Measurements from ENCODE around the gene TBC1D7.
"Not testable (repeated sequence)": the region's sequence is repeated elsewhere in the genome, so short reads cannot be mapped to it uniquely, and the experiment has no call there.

Gene TBC1D7

GRCh38 chr6:13355999-13356785, 27.9 kb upstream of the TBC1D7 start:
- DNase-seq: no peak

- peak; percentile 83 for DNase-seq
These were observed 27.0 kb upstream of the TBC1D7 start for GRCh38 chr6:13355043-13355945.

- peak; percentile 72 for DNase-seq
These were observed 26.1 kb upstream of the TBC1D7 start for GRCh38 chr6:13354331-13355042.

- DNase-seq: no peak
These were observed 23.8 kb upstream of the TBC1D7 start for GRCh38 chr6:13352165-13352564.

GRCh38 chr6:13351271-13351670, 22.9 kb upstream of the TBC1D7 start:
- peak; percentile 94 for DNase-seq

GRCh38 chr6:13349811-13350506, 21.6 kb upstream of the TBC1D7 start:
- no peak for DNase-seq

GRCh38 chr6:13348334-13349113, 20.2 kb upstream of the TBC1D7 start:
- no peak for DNase-seq

GRCh38 chr6:13346245-13346644, 17.9 kb upstream of the TBC1D7 start:
- no peak for DNase-seq

GRCh38 chr6:13342414-13343019, 14.2 kb upstream of the TBC1D7 start:
- no peak for DNase-seq

- DNase-seq: no peak
These were observed 11.7 kb upstream of the TBC1D7 start for GRCh38 chr6:13339863-13340630.

- DNase-seq: no peak
These were observed 9.7 kb upstream of the TBC1D7 start for GRCh38 chr6:13338038-13338437.

- DNase-seq: peak; percentile 92
These were observed 8.2 kb upstream of the TBC1D7 start for GRCh38 chr6:13336553-13336952.

- peak; percentile 75 for DNase-seq
These were observed 6.6 kb upstream of the TBC1D7 start for GRCh38 chr6:13334953-13335352.

- no peak for DNase-seq
These were observed 4.0 kb upstream of the TBC1D7 start for GRCh38 chr6:13332349-13332706.

GRCh38 chr6:13331516-13332348, 3.4 kb upstream of the TBC1D7 start:
- DNase-seq: no peak

- no peak for DNase-seq
These were observed 492 bp upstream of the TBC1D7 start for GRCh38 chr6:13328875-13329183.

GRCh38 chr6:13327691-13328075, 654 bp downstream of the TBC1D7 start:
- DNase-seq: no peak

GRCh38 chr6:13326031-13326586, 2.2 kb downstream of the TBC1D7 start:
- not testable (repeated sequence) for DNase-seq

GRCh38 chr6:13319891-13320564, 8.3 kb downstream of the TBC1D7 start:
- no peak for DNase-seq
